H1 (cell line): ENCODE measurements around the gene TRAF1. TPM values are rescaled to one million over a fixed set of nuclear protein-coding genes. Genes with fewer than 3 reads are reported as not detected.
A peak's percentile ranks its signal among the peaks of the same experiment; 100 is the strongest.

Source experiments
- CTCF ChIA-PET: fragments of 300-600 bp; sonication (Branson Sonifier 250); formaldehyde crosslinking; loops from one replicate; lab custom pipeline; 2021; ENCODE audit not compliant: partially characterized antibody; lab: Charles Lee
- POLR2A ChIA-PET: fragments of 300-600 bp; sonication (Branson Sonifier 250); formaldehyde crosslinking; loops from one replicate; lab custom pipeline; 2021; ENCODE audit warnings: inconsistent platforms; ENCODE audit not compliant: partially characterized antibody; lab: Charles Lee
- DNase-seq, 2 experiments: peaks; one replicate each; pipeline versions ENCODE4 v3.0.0 to v3.0.0-alpha.2; 2010 to 2022; ENCODE audit warnings: low spot score in 2 of 2, low read depth in 1 of 2, mixed read lengths in 1 of 2
- FAIRE-seq: peaks from 2 replicates; lab custom pipeline; 2011; peaks lifted over from hg19 to GRCh38; lab: Jason Lieb, UNC
- H2AFZ ChIP-seq: 2 replicates; pipeline ENCODE4 v1.8.1; 2012; ENCODE audit warnings: low read length, inconsistent platforms
- H2AK5ac ChIP-seq: 2 replicates; pipeline ENCODE4 v1.6.1; 2013; ENCODE audit warnings: low read depth, low read length
- H2BK120ac ChIP-seq: replicated peaks from 2 replicates; pipeline ENCODE3; 2013; ENCODE audit warnings: low read depth, low read length, inconsistent platforms
- H2BK12ac ChIP-seq: 2 replicates; pipeline ENCODE4 v1.6.1; 2013; ENCODE audit warnings: low read depth, low read length
- H2BK15ac ChIP-seq: 2 replicates; pipeline ENCODE4 v1.6.1; 2013; ENCODE audit warnings: low read length
- H2BK20ac ChIP-seq: 2 replicates; pipeline ENCODE4 v1.6.1; 2013; ENCODE audit warnings: low read length
- H2BK5ac ChIP-seq: 2 replicates; pipeline ENCODE4 v1.6.1; 2013; ENCODE audit warnings: low read depth, low read length
- H3K14ac ChIP-seq: 2 replicates; pipeline ENCODE4 v1.6.1; 2013; ENCODE audit warnings: inconsistent platforms; ENCODE audit not compliant: insufficient read length
- H3K18ac ChIP-seq: 2 replicates; pipeline ENCODE4 v1.6.1; 2013; ENCODE audit warnings: low read length; ENCODE audit errors: extremely low read depth
- H3K23ac ChIP-seq: 2 replicates; pipeline ENCODE4 v1.6.1; 2013; ENCODE audit warnings: inconsistent platforms; ENCODE audit not compliant: insufficient read length
- H3K23me2 ChIP-seq: 2 replicates; pipeline ENCODE4 v1.6.1; 2013; ENCODE audit warnings: low read depth, low read length
- H3K27ac ChIP-seq: 2 replicates; pipeline ENCODE4 v1.6.1; 2011; ENCODE audit warnings: low read depth, low read length, inconsistent platforms
- H3K27me3 ChIP-seq, 4 experiments: replicated peaks in 1 of 4; 1 replicate in 1 of 4; 2 replicates in 3 of 4; pipeline versions ENCODE4 v1.6.1 to v1.8.1; 2011 to 2013; ENCODE audit warnings: low read length in 3 of 4, mild to moderate bottlenecking in 3 of 4, inconsistent platforms in 2 of 4, mixed read lengths in 2 of 4, moderate library complexity in 1 of 4; ENCODE audit not compliant: control insufficient read depth in 3 of 4, insufficient read depth in 3 of 4; ENCODE audit errors: extremely low read depth in 1 of 4
- H3K36me3 ChIP-seq, 4 experiments: 2 replicates each; pipeline versions ENCODE4 v1.6.1 to v1.8.1; 2011 to 2013; ENCODE audit warnings: mild to moderate bottlenecking in 4 of 4, low read length in 3 of 4, moderate library complexity in 2 of 4, control low read depth in 1 of 4, inconsistent platforms in 1 of 4; ENCODE audit not compliant: insufficient read depth in 4 of 4, control insufficient read depth in 2 of 4
- H3K4ac ChIP-seq: replicated peaks from 2 replicates; pipeline ENCODE3; 2013; ENCODE audit warnings: low read length, low read depth, mixed read lengths, inconsistent platforms; ENCODE audit not compliant: insufficient read length
- H3K4me1 ChIP-seq, 4 experiments: replicated peaks in 1 of 4; 1 replicate in 1 of 4; 2 replicates in 3 of 4; pipeline versions ENCODE4 v1.6.1 to v1.8.1; 2011 to 2013; ENCODE audit warnings: low read length in 3 of 4, inconsistent platforms in 2 of 4, mixed read lengths in 1 of 4; ENCODE audit not compliant: insufficient read depth in 4 of 4, control insufficient read depth in 3 of 4
- H3K4me2 ChIP-seq, 2 experiments: 2 replicates each; pipeline versions ENCODE4 v1.6.1 to v1.8.1; 2011 to 2013; ENCODE audit warnings: low read depth in 2 of 2, low read length in 2 of 2, control low read depth in 1 of 2, inconsistent platforms in 1 of 2, mild to moderate bottlenecking in 1 of 2; ENCODE audit not compliant: insufficient read depth in 1 of 2
- H3K4me3 ChIP-seq, 4 experiments: fragments of 200-600, 300-600 bp in 1 of 4; sonication (generic), shearing (Covaris generic), sonication (Bioruptor Twin) in 1 of 4; 2 replicates each; pipeline versions ENCODE4 v1.5.1 to v1.8.1; 2011 to 2016; ENCODE audit warnings: low read length in 4 of 4, low read depth in 3 of 4, control low read depth in 2 of 4, inconsistent platforms in 2 of 4, mild to moderate bottlenecking in 2 of 4, mixed read lengths in 1 of 4, moderate library complexity in 1 of 4; ENCODE audit not compliant: insufficient read depth in 2 of 4; ENCODE audit errors: extremely low read depth in 1 of 4
- H3K56ac ChIP-seq: replicated peaks from 2 replicates; pipeline ENCODE3; 2013; ENCODE audit warnings: low read depth, mild to moderate bottlenecking, mixed read lengths, low read length, inconsistent platforms; ENCODE audit not compliant: insufficient read length
- H3K79me1 ChIP-seq: 2 replicates; pipeline ENCODE4 v1.6.1; 2013; ENCODE audit warnings: low read depth, low read length, control low read depth
- H3K79me2 ChIP-seq, 2 experiments: 2 replicates each; pipeline versions ENCODE4 v1.6.1 to v1.8.1; 2012 to 2013; ENCODE audit warnings: low read length in 2 of 2, mild to moderate bottlenecking in 2 of 2, inconsistent platforms in 1 of 2; ENCODE audit not compliant: insufficient read depth in 2 of 2, control insufficient read depth in 1 of 2
- H3K9ac ChIP-seq, 4 experiments: replicated peaks in 1 of 4; 1 replicate in 1 of 4; 2 replicates in 3 of 4; pipeline versions ENCODE4 v1.6.1 to v1.8.1; 2011 to 2013; ENCODE audit warnings: low read depth in 3 of 4, low read length in 3 of 4, control low read depth in 2 of 4, mild to moderate bottlenecking in 2 of 4, moderate library complexity in 2 of 4, inconsistent platforms in 1 of 4; ENCODE audit errors: extremely low read depth in 1 of 4
- H3K9me3 ChIP-seq, 2 experiments: 2 replicates each; pipeline versions ENCODE4 v1.6.1 to v1.8.1; 2012 to 2013; ENCODE audit warnings: mild to moderate bottlenecking in 2 of 2, moderate library complexity in 2 of 2, control low read depth in 1 of 2, inconsistent platforms in 1 of 2, low read depth in 1 of 2, low read length in 1 of 2, mixed read lengths in 1 of 2; ENCODE audit not compliant: insufficient read depth in 2 of 2
- H4K20me1 ChIP-seq, 2 experiments: replicated peaks in 1 of 2; 2 replicates each; pipeline versions ENCODE3 to v1.8.1; 2011 to 2013; ENCODE audit warnings: inconsistent platforms in 2 of 2, low read length in 2 of 2, mild to moderate bottlenecking in 1 of 2; ENCODE audit not compliant: insufficient read depth in 2 of 2, control insufficient read depth in 1 of 2
- H4K5ac ChIP-seq: 2 replicates; pipeline ENCODE4 v1.6.1; 2013; ENCODE audit warnings: low read length, low read depth, mixed read lengths, inconsistent platforms; ENCODE audit not compliant: insufficient read length
- H4K8ac ChIP-seq: 2 replicates; pipeline ENCODE4 v1.8.0; 2013; ENCODE audit warnings: mild to moderate bottlenecking, moderate library complexity, low read length, inconsistent platforms; ENCODE audit not compliant: insufficient read depth; ENCODE audit errors: extremely low read depth
- H4K91ac ChIP-seq: replicated peaks from 2 replicates; pipeline ENCODE3; 2013; ENCODE audit warnings: low read length, mixed read lengths, inconsistent platforms; ENCODE audit not compliant: insufficient read length
- BCL11A ChIP-seq, 2 experiments: IDR thresholded peaks; one replicate each; pipeline ENCODE4 v1.6.1; 2011; ENCODE audit warnings: low read depth in 2 of 2, low read length in 2 of 2, mild to moderate bottlenecking in 2 of 2
- CHD2 ChIP-seq: IDR thresholded peaks from 2 replicates; pipeline ENCODE4 v1.6.1; 2012; ENCODE audit warnings: low read length, improper control_type of control experiment
- GTF2F1 ChIP-seq: IDR thresholded peaks from 2 replicates; pipeline ENCODE4 v1.6.1; 2012; ENCODE audit warnings: low read depth, low read length, improper control_type of control experiment, borderline replicate concordance
- KDM4A ChIP-seq: IDR thresholded peaks from one replicate; pipeline ENCODE4 v1.7.1; 2012; ENCODE audit warnings: low read depth, mild to moderate bottlenecking, moderate library complexity, low read length, inconsistent platforms; ENCODE audit not compliant: severe bottlenecking
- RFX5 ChIP-seq: IDR thresholded peaks from 2 replicates; pipeline ENCODE4 v1.6.1; 2011; ENCODE audit warnings: low read depth, low read length, improper control_type of control experiment, borderline replicate concordance
- RNF2 ChIP-seq: fragments of 200-900, 300-1000 bp; sonication (generic); IDR thresholded peaks from 2 replicates; pipeline ENCODE4 v1.7.1; 2016; ENCODE audit warnings: borderline replicate concordance, low read depth, mild to moderate bottlenecking, antibody characterized with exemption, low read length; ENCODE audit not compliant: poor library complexity, severe bottlenecking; ENCODE audit errors: missing control alignments
- RXRA ChIP-seq: IDR thresholded peaks from 2 replicates; pipeline ENCODE4 v1.6.1; 2011; ENCODE audit warnings: low read depth, mild to moderate bottlenecking, low read length, moderate library complexity; ENCODE audit not compliant: insufficient read depth
- TAF1 ChIP-seq: IDR thresholded peaks from 2 replicates; pipeline ENCODE4 v1.6.1; 2011; ENCODE audit warnings: mild to moderate bottlenecking, low read depth, low read length
- TAF7 ChIP-seq: optimal IDR thresholded peaks from 2 replicates; pipeline ENCODE3; 2011; ENCODE audit warnings: low read depth, mild to moderate bottlenecking, inconsistent platforms, low read length, moderate library complexity, borderline replicate concordance
- YY1 ChIP-seq: IDR thresholded peaks from 2 replicates; pipeline ENCODE4 v1.6.1; 2011; ENCODE audit warnings: low read depth, mild to moderate bottlenecking, low read length
- WGBS, 2 experiments: shearing (Covaris generic) in 1 of 2; methylation state at CpG; one replicate each; pipeline versions ENCODE4 v1.1.6 to v1.1.7; 2013 to 2015; ENCODE audit warnings: low lambda C conversion rate in 2 of 2, mixed read lengths in 2 of 2, inconsistent platforms in 1 of 2, low coverage in 1 of 2, missing lambda C conversion rate in 1 of 2; ENCODE audit not compliant: insufficient replicate concordance in 2 of 2, insufficient coverage in 1 of 2, insufficient read length in 1 of 2; ENCODE audit errors: extremely low coverage in 1 of 2, missing lambda C conversion rate in 1 of 2; 5-methylcytosine and 5-hydroxymethylcytosine counted together
- polyA plus RNA-seq, 7 experiments: library from polyadenylated mRNA; depleted of rRNA in 3 of 7; stranded (reverse) in 5 of 7; unstranded in 2 of 7; fragments of >200 nt in 5 of 7; fragments of 200-250 nt in 2 of 7; gene quantifications; 1 replicate in 5 of 7; 2 replicates in 1 of 7; 4 replicates in 1 of 7; pipeline versions ENCODE4 v1.2.1 to v1.2.3, GENCODE V29; 2011 to 2013; ENCODE audit warnings: missing spikeins in 2 of 7, mixed read lengths in 2 of 7
- total RNA-seq: library from RNA; stranded (reverse); fragmentation: NEBNext Ultra II Directional; extraction: Animal tissue kit (Norgen Biotek cat#: 25700); gene quantifications from 2 replicates; pipeline ENCODE4 v1.2.1, GENCODE V29; 2021
- TF ChIP-seq, protein P1 (sequence below): IDR thresholded peaks from 2 replicates; pipeline ENCODE4 v1.6.1; 2011; ENCODE audit warnings: low read depth, mild to moderate bottlenecking, low read length; ENCODE audit not compliant: insufficient read depth

TRAF1 gene
- total and polyA plus RNA-seq, 2 of the 8 experiments (the other 6 are each of a cell fraction or from before 2014, with no cell fraction given): 1.6 to 3.2 TPM

DNA sequence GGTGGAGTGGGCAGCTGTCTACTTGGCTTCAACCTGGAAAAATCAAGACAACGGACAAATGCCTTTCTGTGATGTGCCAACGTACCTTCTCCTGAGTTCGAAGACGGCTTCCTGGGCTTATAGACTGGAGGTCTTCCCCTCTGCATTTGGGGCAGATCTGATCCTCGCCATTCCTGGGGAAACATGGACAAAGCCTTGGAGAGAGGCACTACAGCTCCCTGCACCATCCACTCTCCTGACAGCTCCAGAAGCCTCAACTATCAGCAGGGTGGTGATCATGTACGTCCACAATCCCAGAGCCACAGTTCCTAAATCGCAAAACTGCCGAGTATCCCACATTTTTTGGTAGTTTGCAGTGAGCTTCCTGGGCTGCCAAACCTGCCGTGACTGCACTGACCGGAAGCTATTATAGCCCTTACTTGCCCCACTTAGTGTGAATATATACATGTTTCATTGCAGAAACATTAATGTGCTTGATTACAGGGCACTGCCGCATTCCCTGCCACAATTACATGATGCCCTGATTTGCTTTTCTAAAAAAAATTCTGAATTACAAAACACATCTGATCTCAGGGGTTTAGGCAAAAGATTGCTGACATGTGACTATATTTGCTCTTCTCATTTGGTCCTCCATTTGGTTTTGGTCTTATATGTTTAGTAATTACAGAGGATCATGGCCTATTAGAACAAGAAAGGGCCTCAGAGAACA, 2.8 kb downstream of the TRAF1 start:
- Histone ChIP-seq H2BK15ac (peak overlapping the region; percentile 98; the same call in 1 of the 2 replicates), H4K5ac (no peak overlapping the region), H2BK5ac (no peak overlapping the region), H2BK120ac (no peak overlapping the region), H3K18ac (no peak overlapping the region), H3K4me3 (no peak overlapping the region), H3K9ac (no peak overlapping the region), H3K79me2 (no peaks in the 10 kb centered on the region), H2AFZ (no peak overlapping the region), H4K8ac (no peak overlapping the region), H2AK5ac (peak overlapping the region; percentile 72; the same call in 1 of the 2 replicates), H3K23me2 (peaks cover 3% of the 10 kb centered on the region; the same call in 1 of the 2 replicates), H3K4ac (no peak overlapping the region), H3K27ac (no peak overlapping the region), H3K36me3 (no peaks in the 10 kb centered on the region; a peak in 1 of 8 replicates), H3K79me1 (no peaks in the 10 kb centered on the region), H2BK12ac (peak overlapping the region; percentile 43; the same call in 1 of the 2 replicates), H3K23ac (no peak overlapping the region), H3K4me1 (peaks cover 0 to 23% (median 12%) of the 10 kb centered on the region in 4 experiments; a peak in 6 of 7 replicates), H3K4me2 (no peak overlapping the region), H4K20me1 (no peaks in the 10 kb centered on the region), H3K27me3 (peaks cover 0 to 6% (median 2%) of the 10 kb centered on the region in 4 experiments; a peak in 1 of 7 replicates), H2BK20ac (no peak overlapping the region; the same call in 1 of the 2 replicates), H4K91ac (no peak overlapping the region), H3K56ac (no peak overlapping the region), H3K14ac (no peak overlapping the region), H3K9me3 (no peaks in the 10 kb centered on the region)
- no peak for DNase-seq
- POLR2A ChIA-PET: interaction anchor here (0.6 to 2.0 kb wide), 4 partner anchors 8 to 187 kb away, joined by 3 to 7 read pairs (median 3); no protein-coding TSS in a partner anchor
- no peak for FAIRE-seq
- WGBS, 2 experiments: 90% methylated on average over 11 of the region's 11 CpGs; no CpG with 5 or more reads in 1 of the 2 experiments
- CTCF ChIA-PET: interaction anchor here (1.2 to 3.0 kb wide), 11 partner anchors 9 to 171 kb away, joined by 3 to 16 read pairs (median 4); no protein-coding TSS in a partner anchor
- TF ChIP-seq YY1 (no peak), CHD2 (no peak), RXRA (no peak), BCL11A (IDR thresholded peaks at IDR 0.05; ENCODE audit: low read depth in 2 of 2, low read length in 2 of 2) (no peak), RFX5 (no peak), TAF7 (no peak), RNF2 (no peak), TAF1 (no peak), KDM4A (no peak), GTF2F1 (no peak)
- TF ChIP-seq, protein P1, sequence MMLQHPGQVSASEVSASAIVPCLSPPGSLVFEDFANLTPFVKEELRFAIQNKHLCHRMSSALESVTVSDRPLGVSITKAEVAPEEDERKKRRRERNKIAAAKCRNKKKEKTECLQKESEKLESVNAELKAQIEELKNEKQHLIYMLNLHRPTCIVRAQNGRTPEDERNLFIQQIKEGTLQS: no peak
